ENCODE results near the gene PMAIP1.

The PMAIP1 gene

GRCh38 chr18:59861963-59862819 lies 37.6 kb upstream of the PMAIP1 start:
- no peak for DNase-seq (ENCODE audit: low read depth, low spot score)
- TF ChIP-seq CTCF (IDR thresholded peaks at IDR 0.05; ENCODE audit: insufficient read depth, low read length, missing control alignments): no peak
- ChIA-PET CTCF (interaction anchor here (2.3 kb wide), 1 partner anchor 23 kb away, joined by 8 read pairs; no protein-coding TSS in a partner anchor), POLR2A (no interaction called here)
- H3K4me3 ChIP-seq (ENCODE audit: low read depth, low read length): no peak overlapping the region

- no peak for TF ChIP-seq CTCF (IDR thresholded peaks at IDR 0.05; ENCODE audit: insufficient read depth, low read length, missing control alignments)
- ChIA-PET POLR2A (no interaction called here), CTCF (interaction anchor here (1.2 to 1.7 kb wide), 2 partner anchors 29 to 42 kb away, joined by 3 to 4 read pairs; no protein-coding TSS in a partner anchor)
- no peak overlapping the region for H3K4me3 ChIP-seq (ENCODE audit: low read depth, low read length)
- DNase-seq (ENCODE audit: low read depth, low spot score): no peak
These were observed 34.4 kb upstream of the PMAIP1 start for GRCh38 chr18:59865241-59865986.

- H3K4me3 ChIP-seq (ENCODE audit: low read depth, low read length): no peak overlapping the region
- CTCF ChIA-PET: no interaction called here
- POLR2A ChIA-PET: no interaction called here
- TF ChIP-seq CTCF (IDR thresholded peaks at IDR 0.05; ENCODE audit: insufficient read depth, low read length, missing control alignments): no peak
- no peak for DNase-seq (ENCODE audit: low read depth, low spot score)
These were observed 33.1 kb upstream of the PMAIP1 start for GRCh38 chr18:59866551-59867269.

- CTCF ChIA-PET: no interaction called here
- TF ChIP-seq CTCF (IDR thresholded peaks at IDR 0.05; ENCODE audit: insufficient read depth, low read length, missing control alignments): no peak
- POLR2A ChIA-PET: no interaction called here
- H3K4me3 ChIP-seq (ENCODE audit: low read depth, low read length): no peak overlapping the region
- no peak for DNase-seq (ENCODE audit: low read depth, low spot score)
These were observed 32.3 kb upstream of the PMAIP1 start for GRCh38 chr18:59867337-59868104.

- ChIA-PET POLR2A (interaction anchor here (0.7 to 1.0 kb wide), 2 partner anchors 29 to 183 kb away, joined by 3 to 11 read pairs; partner anchors contain the start of gene PMAIP1), CTCF (interaction anchor here (0.8 kb wide), 1 partner anchor 47 kb away, joined by 4 read pairs; no protein-coding TSS in a partner anchor)
- no peak overlapping the region for H3K4me3 ChIP-seq (ENCODE audit: low read depth, low read length)
- no peak for DNase-seq (ENCODE audit: low read depth, low spot score)
- no peak for TF ChIP-seq CTCF (IDR thresholded peaks at IDR 0.05; ENCODE audit: insufficient read depth, low read length, missing control alignments)
These were observed 29.1 kb upstream of the PMAIP1 start for GRCh38 chr18:59870623-59871130.

All from AG04449 (cell line).